ENCODE results near the gene TSPAN9.

Gene TSPAN9

DNA sequence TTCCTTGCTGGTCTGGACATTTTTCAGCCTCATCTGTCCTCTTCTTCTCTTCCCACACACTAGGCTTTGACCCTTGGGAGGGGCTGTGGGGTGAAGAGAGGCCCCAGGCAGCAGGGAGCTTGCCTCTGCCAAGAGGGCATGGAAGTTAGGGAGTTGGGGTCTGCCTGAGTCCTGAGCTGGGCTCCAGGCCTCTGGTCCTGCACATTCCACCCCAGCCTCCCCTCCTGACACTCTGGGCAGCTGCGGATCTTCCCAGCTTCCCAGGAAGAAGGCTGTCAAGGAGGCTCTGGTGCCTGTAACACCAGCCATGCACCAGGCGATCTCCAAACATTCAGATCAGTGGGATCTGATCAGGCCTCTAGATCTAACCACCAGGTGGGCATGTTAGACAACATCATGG lies 244.7 kb downstream of the TSPAN9 start:
- DNase-seq (ENCODE audit: low spot score in 2 of 2): no peak
- Mint-ChIP-seq H3K4me1 (no peaks in the 10 kb centered on the region), H3K36me3 (no peaks in the 10 kb centered on the region), H3K27me3 (peaks cover 8% of the 10 kb centered on the region), H3K9me3 (no peaks in the 10 kb centered on the region), H3K27ac (peak overlapping the region; percentile 62), H3K4me3 (no peak overlapping the region)
- no peak for ATAC-seq (ENCODE audit: low read depth)

DNA sequence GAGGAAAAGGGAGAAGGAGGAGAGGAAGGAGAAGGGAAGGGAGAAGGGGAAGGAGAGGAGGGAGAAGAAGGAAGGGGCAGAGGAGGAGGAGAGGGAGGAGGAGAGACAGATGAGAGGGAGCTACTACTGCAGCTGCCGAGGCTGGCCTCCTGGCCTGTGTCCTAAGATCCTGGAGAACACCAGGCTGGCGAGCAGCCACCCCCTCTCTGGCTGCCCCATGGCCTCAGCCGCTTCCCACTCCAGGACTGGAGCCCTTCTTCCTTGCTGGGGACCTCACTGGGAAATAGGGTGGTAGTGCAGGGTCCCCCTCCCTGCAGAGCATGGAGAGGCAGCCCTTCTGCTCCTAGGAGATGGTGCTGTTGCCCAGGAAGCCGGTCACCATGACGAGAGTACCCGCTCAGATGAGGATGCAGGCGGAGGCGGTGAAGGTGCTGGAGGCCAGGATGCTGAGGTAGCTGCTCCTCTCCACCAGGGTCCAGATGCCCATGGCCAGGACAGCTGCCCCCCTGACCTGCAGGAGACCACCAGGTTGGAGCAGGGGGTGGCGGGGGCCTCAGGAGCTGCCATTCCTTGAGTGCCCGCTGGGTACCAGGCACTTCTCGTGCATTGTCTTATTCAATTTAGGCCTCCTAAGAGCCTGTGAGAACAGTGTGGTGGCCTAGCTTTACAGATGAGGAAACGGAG lies 246.0 kb downstream of the TSPAN9 start:
- no peaks in the 10 kb centered on the region for H3K9me3 Mint-ChIP-seq
- no peak overlapping the region for H3K4me3 Mint-ChIP-seq
- no peak for ATAC-seq (ENCODE audit: low read depth)
- H3K4me1 Mint-ChIP-seq: no peaks in the 10 kb centered on the region
- H3K27ac Mint-ChIP-seq: no peak overlapping the region
- peaks cover 8% of the 10 kb centered on the region for H3K27me3 Mint-ChIP-seq
- no peak for DNase-seq (ENCODE audit: low spot score in 2 of 2)
- H3K36me3 Mint-ChIP-seq: no peaks in the 10 kb centered on the region

DNA sequence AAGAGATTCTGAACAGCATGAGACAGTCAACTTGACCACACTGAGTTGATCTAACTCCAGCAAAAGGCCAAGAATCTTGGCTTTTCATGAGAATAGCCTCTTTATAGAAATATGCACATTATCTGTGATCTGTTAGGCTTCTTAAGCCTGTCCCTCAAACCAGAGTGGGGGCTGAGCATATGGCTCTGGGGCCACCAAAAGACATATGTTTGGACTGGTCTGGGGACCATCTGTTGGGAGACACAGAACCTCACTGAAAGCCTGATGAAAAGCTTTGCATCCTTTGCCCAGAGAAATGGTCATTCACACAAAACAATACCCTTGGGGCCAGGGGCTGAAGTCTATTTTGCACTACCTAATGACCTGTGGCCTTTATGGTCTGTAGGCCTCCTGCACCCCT lies 248.6 kb downstream of the TSPAN9 start:
- Mint-ChIP-seq H3K4me3 (no peak overlapping the region), H3K36me3 (no peaks in the 10 kb centered on the region), H3K4me1 (no peaks in the 10 kb centered on the region), H3K27me3 (peaks cover 4% of the 10 kb centered on the region), H3K9me3 (no peaks in the 10 kb centered on the region), H3K27ac (no peak overlapping the region)
- DNase-seq (ENCODE audit: low spot score in 2 of 2): no peak
- no peak for ATAC-seq (ENCODE audit: low read depth)

DNA sequence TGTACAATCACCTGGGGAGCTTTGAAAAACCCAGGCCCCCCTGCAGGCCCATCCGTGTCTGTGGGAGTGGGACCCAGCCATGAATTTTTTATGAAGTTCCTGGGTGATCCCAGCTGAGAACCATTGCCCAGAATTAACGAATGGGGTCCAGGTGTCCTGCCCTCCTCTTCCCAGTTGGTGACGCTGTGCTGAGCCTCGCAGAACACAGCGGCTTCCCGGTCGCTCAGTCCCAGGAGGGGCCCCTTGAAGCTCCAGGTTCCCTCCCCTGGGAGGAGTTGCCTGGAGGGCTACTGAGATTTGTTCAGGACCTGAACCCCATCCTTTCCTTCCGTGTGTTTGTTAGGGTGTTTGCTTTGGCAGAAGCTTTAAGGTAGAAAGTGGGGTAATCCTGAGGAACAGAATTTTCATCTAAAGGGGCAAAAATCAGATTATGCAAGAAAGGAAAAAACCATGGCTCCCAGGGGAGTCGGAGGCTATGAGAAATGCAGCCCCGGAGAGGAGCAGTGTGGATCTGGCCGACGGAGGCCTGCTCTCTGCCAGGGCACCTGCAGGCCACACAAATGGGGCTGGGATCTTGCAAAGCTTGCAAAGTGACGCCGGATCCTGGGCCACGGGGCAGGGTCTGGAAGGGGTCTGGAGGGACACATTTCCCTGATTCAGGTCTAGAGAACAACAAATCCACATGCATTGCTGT lies 249.1 kb downstream of the TSPAN9 start:
- ATAC-seq (ENCODE audit: low read depth): no peak
- no peaks in the 10 kb centered on the region for H3K9me3 Mint-ChIP-seq
- H3K27me3 Mint-ChIP-seq: peaks cover 4% of the 10 kb centered on the region
- no peak overlapping the region for H3K27ac Mint-ChIP-seq
- no peaks in the 10 kb centered on the region for H3K36me3 Mint-ChIP-seq
- DNase-seq (ENCODE audit: low spot score in 2 of 2): no peak
- no peaks in the 10 kb centered on the region for H3K4me1 Mint-ChIP-seq
- no peak overlapping the region for H3K4me3 Mint-ChIP-seq

DNA sequence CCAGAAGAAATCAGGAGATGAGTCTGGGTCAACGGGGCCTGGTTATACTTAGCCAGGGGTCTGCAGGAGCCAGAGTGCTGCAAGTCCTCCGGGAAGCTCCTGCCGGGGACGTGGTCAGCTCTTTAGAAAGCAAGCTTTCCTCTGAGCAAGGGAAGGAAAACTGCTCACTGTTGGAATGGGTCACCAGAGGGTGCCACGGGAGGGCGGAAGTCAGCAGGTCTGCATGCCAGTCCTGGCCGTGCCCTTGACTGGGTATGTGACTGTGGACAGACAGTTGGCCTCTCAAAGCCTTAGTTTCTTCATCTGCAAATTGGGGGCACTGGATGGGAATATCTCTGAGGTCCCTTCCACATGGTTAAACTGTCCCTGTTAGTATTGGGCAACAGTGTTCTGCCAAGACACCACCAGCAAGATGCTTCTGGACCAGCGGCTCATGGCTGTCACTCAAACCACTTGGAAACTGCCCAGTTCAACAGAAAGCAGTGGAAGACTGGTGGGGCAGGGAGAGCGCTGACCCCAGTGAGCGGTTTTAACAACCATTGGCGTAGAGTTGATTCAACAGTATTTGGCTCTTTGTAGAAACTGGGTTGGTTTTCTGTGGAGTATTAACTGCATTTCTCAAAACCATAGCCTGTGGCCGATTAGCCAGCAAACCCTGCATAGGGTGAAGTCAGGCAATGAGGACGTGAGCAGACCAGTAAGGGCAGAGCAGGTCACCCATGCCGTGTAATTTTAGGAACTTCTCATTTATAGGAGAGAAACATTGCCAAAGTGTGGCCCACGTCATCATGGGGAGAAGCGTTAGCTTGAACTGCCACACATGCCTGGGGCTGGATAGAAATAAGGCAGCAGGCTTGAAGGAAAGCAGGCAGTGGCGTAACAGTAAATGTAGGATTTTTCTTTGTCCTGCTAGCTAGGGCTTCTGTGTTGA lies 249.9 kb downstream of the TSPAN9 start:
- Mint-ChIP-seq H3K36me3 (no peaks in the 10 kb centered on the region), H3K9me3 (no peaks in the 10 kb centered on the region), H3K4me1 (no peaks in the 10 kb centered on the region), H3K27ac (no peak overlapping the region), H3K27me3 (peaks cover 3% of the 10 kb centered on the region), H3K4me3 (no peak overlapping the region)
- DNase-seq (ENCODE audit: low spot score in 2 of 2): no peak
- no peak for ATAC-seq (ENCODE audit: low read depth)

DNA sequence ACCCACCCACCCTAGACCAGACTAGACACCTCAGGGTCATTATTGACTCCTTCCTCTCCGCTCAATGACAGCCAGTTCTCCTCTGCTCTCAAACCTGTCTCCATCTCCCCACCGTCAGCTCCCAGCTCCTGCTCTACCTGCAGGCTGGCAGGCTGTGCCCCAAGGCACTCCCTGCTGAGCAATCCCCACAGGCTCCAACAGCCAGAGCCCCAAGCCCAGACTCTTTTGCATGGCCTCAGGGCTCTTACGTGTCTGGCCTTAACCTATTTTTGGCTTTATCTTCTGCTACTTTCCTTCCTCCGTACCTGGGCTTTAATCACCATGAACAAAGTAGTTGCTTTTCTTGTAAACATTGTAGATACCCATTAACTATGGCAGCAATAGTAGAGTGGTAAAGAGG lies 250.9 kb downstream of the TSPAN9 start:
- H3K27me3 Mint-ChIP-seq: no peaks in the 10 kb centered on the region
- no peaks in the 10 kb centered on the region for H3K4me1 Mint-ChIP-seq
- H3K9me3 Mint-ChIP-seq: no peaks in the 10 kb centered on the region
- H3K36me3 Mint-ChIP-seq: no peaks in the 10 kb centered on the region
- no peak overlapping the region for H3K4me3 Mint-ChIP-seq
- no peak overlapping the region for H3K27ac Mint-ChIP-seq
- ATAC-seq (ENCODE audit: low read depth): no peak
- no peak for DNase-seq (ENCODE audit: low spot score in 2 of 2)

DNA sequence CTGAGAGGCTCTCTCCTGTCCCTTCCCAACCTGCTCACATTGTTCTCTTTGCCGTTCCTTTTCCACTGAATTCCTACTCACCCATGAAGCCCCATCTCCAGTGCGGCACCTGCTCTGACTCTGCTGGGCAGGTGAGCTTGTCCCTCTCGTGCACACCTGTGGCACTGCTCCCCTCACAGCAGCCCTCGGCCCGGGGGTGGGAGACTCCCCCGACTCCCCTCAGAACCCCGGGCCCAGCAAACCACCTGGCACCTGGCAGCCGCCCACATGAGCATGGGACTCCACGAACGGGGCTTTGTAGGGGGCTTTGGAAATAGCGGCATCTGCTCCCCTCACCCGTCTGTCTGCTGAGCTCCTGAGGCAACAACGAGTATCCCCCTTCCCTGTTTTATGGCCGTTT lies 251.4 kb downstream of the TSPAN9 start:
- ATAC-seq (ENCODE audit: low read depth) (no peak), DNase-seq (ENCODE audit: low spot score in 2 of 2) (no peak)
- Mint-ChIP-seq H3K4me3 (no peak overlapping the region), H3K9me3 (no peaks in the 10 kb centered on the region), H3K36me3 (no peaks in the 10 kb centered on the region), H3K4me1 (no peaks in the 10 kb centered on the region), H3K27me3 (no peaks in the 10 kb centered on the region), H3K27ac (no peak overlapping the region)

DNA sequence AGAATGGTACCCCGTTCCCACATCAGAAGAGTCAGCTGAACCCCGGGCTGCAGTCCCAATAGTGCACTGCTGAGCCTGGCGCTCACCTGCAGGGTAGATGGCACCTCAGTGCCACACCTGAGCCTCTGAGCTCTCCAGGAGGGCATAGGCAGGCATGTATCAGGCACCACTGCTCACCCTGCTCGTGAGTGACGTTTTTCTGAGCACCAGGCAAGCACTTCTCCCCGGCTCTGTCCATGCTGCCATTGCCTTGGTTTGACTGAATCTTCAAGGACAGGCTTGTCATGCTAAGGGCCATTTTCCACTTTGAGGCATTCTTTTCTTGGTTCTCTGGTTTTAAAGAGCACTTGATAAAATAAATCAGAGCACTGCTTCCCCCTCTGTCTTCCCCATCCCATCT lies 252.2 kb downstream of the TSPAN9 start:
- ATAC-seq (ENCODE audit: low read depth): no peak
- no peaks in the 10 kb centered on the region for H3K36me3 Mint-ChIP-seq
- no peak overlapping the region for H3K27ac Mint-ChIP-seq
- no peaks in the 10 kb centered on the region for H3K9me3 Mint-ChIP-seq
- H3K4me3 Mint-ChIP-seq: no peak overlapping the region
- H3K4me1 Mint-ChIP-seq: no peaks in the 10 kb centered on the region
- DNase-seq (ENCODE audit: low spot score in 2 of 2): no peak
- peaks cover 2% of the 10 kb centered on the region for H3K27me3 Mint-ChIP-seq

DNA sequence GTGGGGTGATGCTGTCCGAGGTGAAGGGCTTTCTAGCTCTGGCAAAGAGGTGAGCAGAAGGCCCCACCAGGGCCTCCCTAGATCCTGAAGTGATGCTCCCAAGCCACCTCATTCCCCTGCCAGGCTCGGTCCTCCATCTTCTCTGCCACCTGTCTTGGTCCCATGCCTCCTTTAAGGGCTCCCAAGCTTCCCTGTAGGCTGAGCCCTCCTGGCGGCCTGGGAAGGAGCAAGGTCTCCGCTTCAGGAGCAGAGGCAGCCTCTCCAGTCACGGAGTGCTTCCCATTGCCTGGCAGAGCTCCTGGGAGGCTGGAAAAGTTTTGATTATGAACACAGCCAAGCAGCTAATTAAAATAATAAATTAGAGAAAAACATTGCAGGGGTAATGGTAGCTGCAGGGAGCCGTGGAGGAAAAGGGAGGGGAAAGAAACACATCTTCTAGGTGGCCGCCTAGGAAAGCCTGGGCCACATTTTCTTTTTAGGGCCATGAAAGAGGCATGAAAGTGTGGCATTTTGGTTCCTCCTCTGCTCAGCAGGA lies 253.9 kb downstream of the TSPAN9 start:
- Mint-ChIP-seq H3K36me3 (no peaks in the 10 kb centered on the region), H3K27me3 (peaks cover 12% of the 10 kb centered on the region), H3K27ac (no peak overlapping the region), H3K9me3 (no peaks in the 10 kb centered on the region), H3K4me3 (no peak overlapping the region), H3K4me1 (no peaks in the 10 kb centered on the region)
- DNase-seq (ENCODE audit: low spot score in 2 of 2): no peak
- no peak for ATAC-seq (ENCODE audit: low read depth)

DNA sequence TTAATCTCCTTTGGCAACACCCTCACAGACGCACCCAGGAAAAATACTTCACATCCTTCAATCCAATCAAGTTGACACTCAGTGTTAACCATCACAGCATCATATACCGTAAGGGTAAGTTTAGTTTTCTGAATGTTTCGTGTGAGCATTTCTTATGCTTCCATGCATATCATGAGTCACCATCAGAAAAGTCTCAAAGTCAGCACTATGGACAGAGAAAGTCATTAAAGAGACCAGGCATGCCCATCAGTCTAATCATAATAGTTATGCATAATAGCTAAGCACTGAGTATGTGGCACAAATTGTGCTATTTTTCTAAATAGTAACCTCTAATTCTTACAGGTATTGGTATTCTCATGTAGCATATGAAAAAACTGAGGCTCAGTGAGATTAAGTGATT lies 255.0 kb downstream of the TSPAN9 start:
- H3K9me3 Mint-ChIP-seq: no peaks in the 10 kb centered on the region
- no peak overlapping the region for H3K4me3 Mint-ChIP-seq
- peaks cover 12% of the 10 kb centered on the region for H3K27me3 Mint-ChIP-seq
- no peaks in the 10 kb centered on the region for H3K36me3 Mint-ChIP-seq
- no peak overlapping the region for H3K27ac Mint-ChIP-seq
- ATAC-seq (ENCODE audit: low read depth) (no peak), DNase-seq (ENCODE audit: low spot score in 2 of 2) (no peak)
- no peaks in the 10 kb centered on the region for H3K4me1 Mint-ChIP-seq

DNA sequence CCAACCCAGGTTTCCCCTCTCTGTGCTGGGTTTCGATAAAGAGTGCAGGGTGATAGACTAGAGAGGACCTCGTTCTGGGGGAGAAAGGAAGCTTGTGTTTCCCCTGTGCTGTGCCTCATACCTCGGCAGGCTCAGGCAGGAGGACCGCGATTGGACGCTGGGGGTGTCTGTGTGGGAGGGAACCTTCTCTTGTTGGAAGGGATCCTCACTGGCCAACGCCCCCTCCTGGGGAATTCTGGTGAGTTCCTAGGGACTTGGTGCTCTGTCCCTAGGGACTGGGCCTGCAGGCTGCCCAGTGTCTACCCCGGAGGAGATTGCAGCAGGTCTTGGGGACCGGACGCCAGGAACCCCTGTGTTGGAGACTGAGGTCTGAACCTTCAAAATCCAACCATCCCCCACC lies 256.4 kb downstream of the TSPAN9 start:
- no peaks in the 10 kb centered on the region for H3K36me3 Mint-ChIP-seq
- H3K27me3 Mint-ChIP-seq: peaks cover 12% of the 10 kb centered on the region
- no peak for DNase-seq (ENCODE audit: low spot score in 2 of 2)
- H3K4me1 Mint-ChIP-seq: no peaks in the 10 kb centered on the region
- H3K27ac Mint-ChIP-seq: no peak overlapping the region
- no peaks in the 10 kb centered on the region for H3K9me3 Mint-ChIP-seq
- ATAC-seq (ENCODE audit: low read depth): no peak
- H3K4me3 Mint-ChIP-seq: no peak overlapping the region

DNA sequence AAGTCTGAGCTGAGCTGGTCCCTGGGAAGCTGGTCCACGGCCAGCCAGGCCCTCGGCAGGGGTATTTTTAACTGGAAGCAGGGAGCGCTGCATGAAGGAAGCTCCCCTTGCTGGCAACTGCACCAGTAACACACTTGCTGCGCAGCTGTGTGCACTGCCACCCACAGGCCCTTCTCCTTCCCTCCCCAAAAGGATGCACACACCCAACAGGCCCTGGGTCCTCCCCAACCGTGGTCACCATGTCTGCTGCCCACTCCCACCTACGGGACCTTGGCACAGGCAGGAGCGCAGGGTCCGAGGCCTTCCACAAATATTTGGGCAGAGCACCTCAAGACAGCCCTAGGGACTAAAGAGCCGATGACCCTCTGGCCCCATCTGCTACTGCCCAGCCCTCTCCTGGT lies 256.8 kb downstream of the TSPAN9 start:
- no peak for ATAC-seq (ENCODE audit: low read depth)
- peaks cover 12% of the 10 kb centered on the region for H3K27me3 Mint-ChIP-seq
- no peaks in the 10 kb centered on the region for H3K4me1 Mint-ChIP-seq

DNA sequence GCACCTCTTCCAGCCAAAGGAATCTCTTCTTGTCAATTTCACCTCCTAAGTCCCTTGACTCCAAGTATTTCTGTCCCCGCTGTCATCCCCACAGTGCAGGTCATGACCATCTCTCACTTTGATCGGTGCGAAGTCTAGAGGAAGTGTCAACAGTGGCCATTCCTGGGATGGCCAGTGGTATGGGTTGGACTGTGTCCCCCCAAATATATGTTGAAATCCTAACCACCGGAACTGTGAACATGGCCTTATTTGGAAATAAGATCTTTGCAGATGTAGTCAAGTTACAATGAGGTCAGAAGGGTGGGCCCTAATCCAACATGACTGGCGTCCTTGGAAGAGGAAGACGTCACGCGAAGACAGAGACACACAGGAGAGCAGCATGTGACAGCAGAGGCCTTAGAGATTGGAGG lies 257.9 kb downstream of the TSPAN9 start:
- Mint-ChIP-seq H3K4me3 (no peak overlapping the region), H3K27ac (no peak overlapping the region), H3K9me3 (no peaks in the 10 kb centered on the region), H3K4me1 (no peaks in the 10 kb centered on the region), H3K36me3 (no peaks in the 10 kb centered on the region), H3K27me3 (peaks cover 12% of the 10 kb centered on the region)
- ATAC-seq (ENCODE audit: low read depth) (no peak), DNase-seq (ENCODE audit: low spot score in 2 of 2) (no peak)

More for the DNA sequence above, 256.8 kb downstream of the TSPAN9 start:
- DNase-seq (ENCODE audit: low spot score in 2 of 2): no peak
- Mint-ChIP-seq H3K4me3 (no peak overlapping the region), H3K27ac (no peak overlapping the region), H3K9me3 (no peaks in the 10 kb centered on the region), H3K36me3 (no peaks in the 10 kb centered on the region)
